Mucosa of gallbladder (tissue), 1 donor: ENCODE results near the gene MEF2C. TPM values are rescaled to one million over a fixed set of nuclear protein-coding genes. Genes with fewer than 3 reads are reported as not detected.

Experiments
- DNase-seq: peaks from one replicate; pipeline ENCODE4 v3.0.0-alpha.2; 2020; ENCODE audit warnings: low spot score
- total RNA-seq: library from RNA; stranded (reverse); gene quantifications from one replicate; pipeline ENCODE4 v1.2.1, GENCODE V29; 2021
- donor health status: DM: no; HTN: no; CAD: no.

MEF2C gene
- total RNA-seq, 1 donor from 2014 or later, result 56.9 TPM

DNA sequence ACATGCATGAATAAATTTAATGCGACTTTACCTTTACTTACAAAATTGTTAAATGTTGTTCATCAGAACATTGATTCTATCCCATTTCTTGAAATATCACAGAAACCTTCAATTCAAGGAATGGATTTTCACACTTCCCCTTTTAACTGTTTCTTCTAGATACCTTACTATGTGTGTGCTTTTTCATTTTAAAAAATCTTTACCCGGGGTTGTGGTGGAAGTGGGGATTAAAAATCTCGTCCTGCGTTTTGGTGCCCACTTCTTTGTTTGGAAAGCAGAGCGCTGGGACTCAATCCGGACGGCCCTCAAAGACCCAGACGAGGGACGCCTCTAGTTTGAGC is 5.8 kb upstream of the MEF2C start:
- DNase-seq, result no peak

DNA sequence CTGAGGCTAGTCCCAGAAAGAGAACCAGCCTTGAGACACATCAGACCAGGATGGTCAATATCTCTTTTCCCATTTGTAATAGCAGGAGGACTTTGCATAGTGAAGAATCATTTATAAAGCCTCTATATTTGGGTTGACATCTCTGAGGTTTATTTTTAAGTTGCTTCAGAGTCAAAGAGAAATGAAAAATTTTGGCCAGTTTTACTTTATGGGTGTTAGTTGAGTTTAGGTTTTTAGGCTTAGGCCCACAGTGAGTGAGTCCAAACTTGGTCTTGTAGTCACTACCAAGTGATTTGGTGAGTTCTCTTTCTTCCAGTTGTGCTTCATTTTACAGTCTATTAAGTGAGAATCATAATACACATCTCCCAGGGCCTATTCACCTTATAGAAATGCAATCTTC is 5.3 kb upstream of the MEF2C start:
- DNase-seq, result no peak

DNA sequence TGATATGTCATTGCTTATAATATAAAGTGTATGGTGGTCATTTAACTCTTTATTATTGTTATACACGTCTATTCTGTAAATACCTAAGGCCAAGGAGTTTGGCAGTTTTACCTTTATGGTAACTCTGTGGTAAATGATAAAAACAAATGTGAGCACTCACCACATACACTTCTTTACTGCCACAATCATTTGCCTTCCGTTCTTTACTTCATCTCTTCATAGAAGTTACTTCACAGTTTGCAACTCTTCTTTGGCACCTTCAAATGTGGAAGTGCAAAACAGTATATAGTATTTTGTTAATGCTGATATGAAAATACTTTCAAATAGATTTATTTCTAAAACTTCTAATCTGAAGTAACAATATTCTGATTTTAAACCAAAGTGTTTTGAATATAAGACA is 4.4 kb upstream of the MEF2C start:
- no peak for DNase-seq

DNA sequence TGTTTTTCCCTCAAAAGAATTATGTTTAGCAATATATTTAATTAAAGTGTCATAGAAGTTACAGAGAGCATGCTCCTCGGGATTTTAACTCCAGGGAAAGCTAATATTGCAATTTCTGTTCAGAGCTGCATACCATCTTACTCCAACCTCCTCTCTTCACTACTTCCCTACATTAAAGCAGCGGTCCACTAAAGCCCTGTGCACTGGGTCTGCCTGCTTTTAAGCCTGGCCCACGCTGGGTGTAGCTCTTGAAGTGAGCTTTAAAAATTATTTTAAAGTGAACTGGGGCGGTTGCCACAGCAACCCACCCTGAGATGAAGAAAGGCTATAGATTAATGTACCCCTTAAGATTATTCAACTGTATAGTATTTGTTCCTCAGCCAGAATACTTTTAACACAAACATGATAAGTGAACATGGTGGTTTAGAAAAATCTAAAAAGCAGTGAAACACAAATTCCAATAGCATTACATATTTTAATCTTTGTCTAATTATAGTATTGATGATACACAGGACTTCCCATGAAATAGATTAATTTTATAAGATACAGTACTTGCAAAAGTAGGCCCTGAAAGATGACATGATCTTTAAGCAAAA is 3.9 kb upstream of the MEF2C start:
- no peak for DNase-seq

DNA sequence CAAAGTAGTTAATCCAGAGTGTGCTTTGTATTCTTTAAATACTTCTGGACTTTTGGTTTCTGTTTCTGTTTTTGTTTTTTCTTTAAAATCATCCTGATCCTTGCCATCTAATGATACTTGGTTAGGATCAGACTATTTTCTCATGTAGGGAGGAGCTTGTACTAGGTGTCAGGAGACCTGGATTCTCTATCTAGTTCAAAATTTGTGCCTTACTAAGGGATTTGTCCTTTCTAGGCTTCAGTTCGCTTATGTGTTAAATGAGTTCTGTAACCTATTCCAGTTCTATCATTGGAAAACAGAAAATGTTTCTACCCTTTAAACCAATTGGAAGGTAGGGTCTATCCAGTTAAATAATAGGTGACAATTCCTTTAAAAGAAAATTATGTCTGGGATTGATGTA is 3.3 kb upstream of the MEF2C start:
- DNase-seq, result no peak

DNA sequence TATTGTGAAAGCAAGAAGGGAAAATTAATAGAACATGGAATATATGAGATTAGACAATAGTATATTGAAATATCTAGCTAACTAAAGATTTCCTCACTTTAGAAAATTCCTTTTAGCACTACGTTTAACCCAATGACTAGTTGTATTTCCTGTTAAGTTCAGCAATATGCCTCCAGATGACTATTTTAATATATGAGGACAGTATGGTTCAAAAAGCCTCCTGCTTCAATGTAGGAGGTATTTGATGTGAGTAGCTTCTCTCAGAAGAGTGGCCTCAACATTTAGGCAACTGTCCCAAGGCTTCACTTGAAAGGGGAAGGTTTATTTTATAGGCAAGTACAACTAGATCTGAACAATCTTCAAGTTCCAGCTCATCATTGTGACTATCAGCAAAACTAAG is 2.0 kb upstream of the MEF2C start:
- no peak for DNase-seq

DNA sequence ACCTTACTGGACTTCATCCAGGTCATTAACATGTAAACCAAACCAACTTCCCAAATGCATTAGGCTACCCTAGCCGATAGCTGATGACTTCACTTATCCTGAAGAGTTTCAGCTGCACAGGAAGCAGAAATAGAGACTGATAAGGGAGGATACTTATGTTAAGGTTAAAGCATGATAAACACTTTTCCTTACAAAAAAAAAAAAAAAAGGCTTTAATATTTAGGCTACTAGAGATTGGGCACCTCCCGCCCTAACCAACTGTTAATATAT is 1.6 kb upstream of the MEF2C start:
- no peak for DNase-seq

DNA sequence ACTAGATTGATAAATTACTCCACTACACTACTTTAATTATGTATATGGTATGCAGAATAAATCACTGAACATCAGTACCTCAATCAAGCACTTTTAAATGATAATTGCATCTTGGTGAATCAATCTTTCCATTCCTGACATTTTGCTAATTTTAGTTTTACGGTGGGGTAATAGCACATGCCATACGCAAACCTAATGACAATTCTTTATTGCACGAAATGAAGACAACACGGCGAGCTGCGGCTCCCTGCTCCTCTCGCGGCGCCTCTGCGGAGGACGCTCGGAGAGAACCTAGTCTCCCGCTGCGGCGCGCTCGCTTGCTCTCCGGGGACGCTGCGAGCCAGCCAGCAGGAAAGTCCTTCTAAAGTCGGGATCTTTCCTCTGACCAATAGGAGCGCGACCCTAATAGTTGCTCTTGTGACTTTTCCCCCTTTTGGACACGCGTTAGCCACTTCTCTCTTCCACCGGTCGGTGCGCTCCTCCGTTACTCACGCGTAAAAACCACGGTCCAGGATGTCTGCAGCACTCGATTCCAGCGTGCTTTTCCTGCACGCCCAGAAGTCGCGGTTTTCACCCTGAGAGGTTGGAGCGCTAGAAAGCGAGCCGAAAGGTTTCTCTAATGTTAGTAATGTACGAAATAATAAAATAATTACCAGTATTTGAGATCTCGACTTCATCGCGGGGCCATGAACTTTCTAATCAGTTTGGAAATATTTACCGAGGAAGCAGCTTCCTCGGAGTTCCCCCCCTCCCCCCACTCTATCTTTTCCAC is 1.0 kb upstream of the MEF2C start:
- DNase-seq, result peak; percentile 62

DNA sequence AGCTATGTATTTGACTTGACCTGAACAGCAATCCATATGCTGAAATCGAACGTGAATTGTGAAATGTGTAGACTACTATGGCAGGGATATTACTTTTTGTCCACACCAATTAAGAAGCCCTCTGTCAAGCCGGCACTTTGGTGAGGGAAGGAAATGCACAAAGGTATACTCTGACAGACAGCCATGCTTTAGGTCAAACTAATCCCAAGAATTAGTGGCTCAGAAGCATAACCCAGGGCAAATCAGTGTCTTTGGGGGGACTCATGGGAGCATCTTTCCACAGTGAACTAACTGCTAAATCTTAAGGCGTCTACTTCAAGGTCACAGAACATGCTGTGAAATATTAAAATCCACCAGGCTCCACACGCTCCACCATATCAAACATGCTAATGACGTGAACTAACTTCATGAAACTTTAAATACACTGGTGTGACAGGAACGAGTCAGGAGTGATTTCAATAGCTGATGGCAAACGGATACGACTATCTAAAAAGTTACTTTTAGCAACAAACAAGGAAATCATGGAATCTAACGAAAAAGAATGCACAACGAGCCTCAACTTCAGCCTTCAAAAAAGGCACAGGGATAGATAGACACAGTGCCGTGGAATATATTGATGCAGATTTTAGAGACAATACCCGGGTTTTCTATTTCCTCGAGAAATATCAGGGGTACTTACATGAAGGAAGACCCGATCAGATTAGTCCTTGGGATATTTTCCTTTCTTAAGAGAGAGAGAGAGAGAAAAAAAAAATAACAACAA is 527 bp downstream of the MEF2C start:
- DNase-seq, result no peak

DNA sequence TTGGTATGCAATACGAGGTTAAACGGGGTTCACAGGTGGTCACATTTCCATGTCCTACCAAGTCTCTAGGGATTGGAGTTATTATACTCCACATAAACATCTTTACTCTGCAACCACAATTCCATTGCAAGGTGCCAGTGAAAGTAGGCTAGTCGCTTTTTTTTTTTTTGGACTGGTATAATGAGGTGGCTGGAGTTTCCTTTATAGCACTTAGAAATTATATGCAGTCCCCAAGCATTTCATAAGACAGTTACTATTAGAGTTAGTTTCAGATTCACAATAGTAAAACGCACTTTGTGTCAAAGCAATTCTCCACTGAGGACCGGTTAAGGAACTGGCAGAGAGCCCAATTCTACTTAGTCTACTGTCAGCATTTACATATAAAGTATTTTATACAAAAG is 1.4 kb downstream of the MEF2C start:
- DNase-seq, result no peak

DNA sequence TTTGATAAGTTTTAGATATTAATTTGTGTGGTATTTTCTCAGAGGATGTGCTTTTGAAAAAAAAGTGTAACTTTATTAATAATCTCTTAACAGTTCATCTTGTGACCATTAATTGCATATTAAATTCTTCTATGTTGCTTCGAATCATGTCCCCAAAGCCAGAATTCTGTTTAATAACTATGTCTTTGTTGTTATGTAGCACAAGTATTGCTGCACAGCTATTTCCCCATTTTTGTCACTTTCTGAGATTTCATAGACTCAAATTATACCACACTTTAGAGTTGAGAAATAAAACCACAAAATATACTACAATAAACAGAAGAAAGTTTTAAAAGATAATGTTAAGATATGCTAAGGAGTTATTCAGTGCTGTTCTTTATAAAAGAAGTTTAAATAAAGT is 2.8 kb downstream of the MEF2C start:
- no peak for DNase-seq

DNA sequence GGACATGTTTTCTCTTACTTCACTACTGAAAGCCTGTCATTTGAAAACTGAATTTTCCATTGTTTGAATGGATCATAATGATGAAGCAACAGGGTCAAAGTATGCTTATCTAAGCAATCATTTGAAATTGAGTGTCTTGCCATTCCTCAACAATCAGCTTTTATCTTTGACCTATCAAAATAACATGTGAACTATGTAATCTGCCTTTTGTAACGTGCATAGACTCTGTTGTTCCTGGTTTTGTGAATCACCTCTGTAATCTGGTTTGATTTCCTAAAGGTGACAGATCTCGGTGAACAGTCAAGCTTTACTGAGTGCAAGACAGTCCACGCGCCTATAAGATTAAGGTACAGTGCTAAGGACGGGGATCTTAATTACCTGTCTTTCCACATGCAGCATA is 3.3 kb downstream of the MEF2C start:
- DNase-seq, result no peak

DNA sequence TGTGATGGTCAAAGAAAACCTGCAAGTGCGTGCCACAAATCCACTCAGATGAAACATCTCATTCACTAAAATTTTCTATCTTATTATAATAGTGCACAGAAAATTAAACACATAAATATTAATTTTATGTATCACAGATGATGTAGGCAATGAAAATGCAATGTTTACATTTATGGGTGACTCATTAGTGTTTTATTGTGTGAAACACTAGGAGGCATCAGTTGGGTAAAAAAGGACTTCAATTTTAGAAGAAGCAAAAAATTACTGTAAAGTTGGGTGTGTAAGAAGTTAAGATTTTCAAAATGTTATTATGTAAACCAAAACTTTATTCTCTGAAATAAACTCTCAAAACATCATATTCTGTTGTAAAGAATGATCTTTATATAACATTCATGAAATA is 4.0 kb downstream of the MEF2C start:
- DNase-seq, result no peak

DNA sequence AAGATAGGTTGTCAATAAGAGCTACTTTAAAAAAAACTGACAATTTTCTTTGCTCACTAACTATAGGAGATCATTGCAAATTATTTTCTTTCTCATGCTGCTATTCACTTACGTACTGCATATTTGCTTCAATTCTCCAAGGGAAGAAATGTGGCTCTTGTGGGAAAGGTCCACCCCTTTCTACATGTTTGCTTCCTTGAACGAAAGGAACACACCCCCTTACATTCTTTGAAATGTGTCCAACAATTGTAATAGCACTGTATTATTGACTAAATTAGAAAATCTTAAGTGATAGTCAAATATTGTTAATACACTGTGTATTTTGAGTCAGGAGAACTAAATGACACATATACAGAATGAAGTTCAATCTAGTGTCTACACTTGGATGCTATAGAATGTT is 5.2 kb downstream of the MEF2C start:
- DNase-seq, result no peak

DNA sequence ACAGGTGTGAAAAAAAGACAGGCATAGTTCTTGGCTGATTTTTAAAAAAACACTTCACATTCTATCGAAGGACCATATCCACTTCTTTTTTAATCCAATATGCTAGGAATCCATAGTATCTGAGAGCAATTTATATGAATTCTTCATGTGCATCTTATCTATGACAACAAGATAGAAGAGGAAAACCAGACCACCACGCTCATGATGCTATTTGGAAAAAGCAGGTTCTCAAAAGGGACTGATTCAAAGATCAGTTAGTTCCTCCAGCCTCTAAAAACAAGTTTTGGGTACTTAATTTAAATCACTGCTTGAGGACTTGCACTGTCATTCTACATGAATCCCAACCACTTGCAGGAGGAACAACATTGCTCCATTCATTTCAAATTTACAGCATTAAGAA is 6.3 kb downstream of the MEF2C start:
- DNase-seq, result no peak

DNA sequence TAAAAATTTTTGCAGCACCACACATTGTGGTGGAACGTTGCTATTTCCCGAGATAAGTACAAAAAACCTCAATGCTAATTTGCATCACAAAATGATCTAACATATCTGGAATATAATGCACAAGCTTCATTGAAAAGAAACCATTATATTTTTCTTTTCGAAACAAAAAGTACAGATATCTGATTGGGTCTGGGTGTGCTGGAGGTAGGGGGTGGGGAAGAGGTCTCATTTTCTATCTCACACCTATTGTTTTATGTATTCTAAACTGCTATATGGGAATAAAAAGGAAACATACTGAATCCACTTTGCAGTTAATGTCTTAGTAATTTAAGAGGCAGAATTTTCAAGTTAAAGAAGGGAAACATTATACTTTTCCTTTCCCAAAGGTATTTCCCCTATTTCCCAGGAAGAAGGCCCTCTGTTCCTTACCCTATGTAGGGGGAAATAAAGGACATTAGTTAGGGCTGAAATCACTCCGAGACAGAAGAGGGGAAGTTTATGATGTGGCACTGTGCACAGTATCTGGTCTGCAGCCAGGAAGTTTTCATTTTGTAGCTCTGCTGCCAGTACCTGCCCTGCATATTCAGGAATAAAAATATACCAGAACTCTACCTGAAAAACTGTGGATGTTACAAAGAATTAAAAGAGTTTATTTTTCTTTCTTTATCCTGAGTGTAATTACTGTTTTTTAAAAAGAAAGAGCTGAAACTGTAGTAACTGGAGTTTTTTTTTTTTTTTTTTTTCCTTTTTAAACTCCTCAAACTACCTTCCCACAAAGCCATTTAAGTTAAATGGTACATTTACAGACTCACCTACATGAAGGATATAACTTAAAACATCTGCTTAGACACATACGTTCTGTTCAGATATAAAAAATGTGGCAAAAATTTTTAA is 7.4 kb downstream of the MEF2C start:
- DNase-seq, result no peak

DNA sequence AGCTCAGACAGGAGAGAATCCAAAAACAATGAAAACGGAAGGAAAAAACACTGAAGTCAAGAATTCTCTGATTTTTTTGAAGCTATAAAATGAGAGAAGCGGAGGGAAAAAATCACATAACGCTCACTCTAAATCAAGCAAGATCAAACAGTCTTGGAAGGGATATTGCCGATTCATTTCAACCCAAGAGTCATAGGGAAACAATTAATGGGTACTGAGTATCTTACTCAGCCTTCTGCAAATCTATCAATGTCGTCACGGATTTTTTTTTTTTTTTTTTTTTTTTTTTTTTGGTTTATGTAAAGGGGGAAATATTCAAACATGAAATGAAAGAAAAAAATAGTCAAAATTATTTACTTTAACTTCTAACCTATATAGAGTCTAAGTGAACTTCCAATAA is 9.5 kb downstream of the MEF2C start:
- no peak for DNase-seq

DNA sequence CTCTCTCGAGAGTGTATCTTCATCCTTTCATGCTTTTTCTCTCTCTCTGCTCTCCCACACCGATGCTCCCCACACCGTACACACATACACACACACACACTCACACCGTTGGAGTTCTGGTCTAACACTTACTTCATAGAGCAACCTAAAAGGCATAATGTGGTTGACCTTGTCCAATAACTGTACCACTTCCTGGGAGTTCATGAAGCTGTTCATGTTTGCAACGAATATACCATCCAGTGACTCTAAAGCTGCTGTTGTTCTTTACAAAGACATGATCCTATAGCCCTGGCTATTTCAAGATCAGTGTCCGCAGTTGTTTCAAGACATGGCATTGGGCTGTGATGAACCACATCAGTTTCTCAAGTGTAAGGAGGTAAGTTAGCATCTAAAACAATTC is 10.0 kb downstream of the MEF2C start:
- DNase-seq, result no peak

DNA sequence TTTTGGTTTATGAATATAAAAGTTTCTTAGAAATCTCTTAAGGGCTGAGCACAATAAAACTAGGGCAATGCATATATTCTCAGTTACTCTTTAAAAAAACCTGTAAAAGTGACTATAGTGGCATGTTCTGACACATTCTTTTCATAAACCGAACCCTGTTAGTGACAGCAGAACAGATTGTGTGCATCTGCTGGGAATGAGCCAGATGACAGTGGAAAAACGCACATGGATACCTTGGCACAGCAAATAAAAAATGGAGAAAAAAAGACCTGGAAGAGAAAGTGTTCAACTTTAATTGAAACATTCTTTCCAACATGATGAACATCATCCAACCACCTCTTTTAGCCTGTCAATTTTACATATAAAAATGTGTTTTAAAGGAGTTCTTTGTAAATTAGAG is 12.7 kb downstream of the MEF2C start:
- no peak for DNase-seq

DNA sequence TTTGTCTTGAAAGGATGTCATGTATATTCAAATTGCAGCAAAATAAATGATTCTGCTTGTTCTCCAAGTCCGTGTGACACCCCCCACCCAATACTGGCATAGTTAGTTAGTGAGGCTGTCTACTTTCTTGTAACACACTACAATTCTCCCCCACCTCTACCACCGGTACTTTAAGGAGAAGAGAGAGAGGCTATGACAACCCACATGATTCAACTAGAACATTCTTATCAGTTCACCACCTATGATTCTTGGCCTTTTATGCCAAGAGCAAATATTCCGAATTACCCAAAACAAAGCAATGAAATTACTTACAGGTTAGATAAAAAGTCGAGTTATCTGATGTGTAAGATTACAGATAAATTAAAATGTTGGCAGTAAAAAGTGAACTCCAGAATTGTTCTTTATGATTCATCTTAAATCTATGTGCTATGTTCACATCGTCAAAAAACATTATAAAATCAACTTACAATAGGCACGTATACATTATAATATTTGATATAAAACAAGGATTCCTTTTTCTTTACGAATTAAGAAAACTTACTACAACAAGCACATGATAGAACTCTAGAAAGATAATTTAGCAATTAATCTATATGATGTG is 14.4 kb downstream of the MEF2C start:
- no peak for DNase-seq

DNA sequence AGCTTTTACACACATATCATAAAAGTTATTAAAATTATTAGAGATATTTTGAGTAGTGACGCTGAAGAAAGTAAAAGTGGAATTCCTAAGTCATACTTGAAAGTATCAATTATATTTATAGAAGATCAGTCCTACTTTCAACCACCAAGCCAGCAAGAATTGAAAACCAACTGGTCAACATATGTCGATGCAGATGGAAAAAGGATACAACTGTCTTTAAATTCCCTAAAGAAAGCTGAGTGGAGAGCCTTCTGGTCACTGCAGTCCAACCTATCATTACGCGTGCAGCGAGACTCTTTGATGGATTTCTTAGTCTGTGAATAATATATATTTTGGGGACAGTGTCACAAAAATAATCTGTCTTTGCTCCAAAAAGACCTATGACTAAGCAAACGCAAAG is 15.3 kb downstream of the MEF2C start:
- no peak for DNase-seq

DNA sequence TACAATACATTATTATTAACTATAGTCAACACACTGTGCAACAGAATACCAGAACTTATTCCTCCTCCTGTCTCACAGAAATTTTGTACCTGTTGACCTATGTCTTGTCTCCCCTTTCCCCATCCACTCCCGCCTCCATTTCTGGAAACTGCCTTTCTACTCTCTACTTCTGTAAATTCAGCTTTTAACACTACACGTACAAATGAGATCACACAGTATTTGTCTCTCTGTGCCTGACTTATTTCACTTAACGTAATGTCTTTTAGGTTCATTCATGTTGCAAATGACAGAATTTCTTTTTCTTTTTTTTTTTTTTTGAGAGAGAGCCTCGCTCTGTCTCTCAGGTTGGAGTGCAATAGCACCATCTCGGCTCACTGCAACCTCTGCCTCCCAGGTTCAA is 19.5 kb downstream of the MEF2C start:
- no peak for DNase-seq
